Endothelial cell of umbilical vein (primary cell): ENCODE results near the gene TWF2. TPM values are rescaled to one million over a fixed set of nuclear protein-coding genes. Genes with fewer than 3 reads are reported as not detected.

Experiments
- BruUV-seq: library from RNA; stranded (reverse); fragments of 400-500 nt; replicated peaks from 2 replicates; lab custom pipeline; 2021; lab: Mats Ljungman, UMichigan
- CTCF ChIA-PET: fragments of 300-600, 350-600 bp; sonication (Branson Sonifier 250); formaldehyde crosslinking; loops from one replicate; lab custom pipeline; 2021; ENCODE audit warnings: antibody characterized with exemption, inconsistent platforms; lab: Charles Lee
- POLR2A ChIA-PET: fragments of 300-600, 350-600 bp; sonication (Branson Sonifier 250); formaldehyde crosslinking; loops from one replicate; lab custom pipeline; 2021; ENCODE audit warnings: antibody characterized with exemption, inconsistent platforms; lab: Charles Lee
- DNase-seq: peaks from one replicate; pipeline ENCODE4 v3.0.0-alpha.2; 2011; ENCODE audit warnings: low read depth, low spot score
- FAIRE-seq: peaks from 2 replicates; lab custom pipeline; 2011; peaks lifted over from hg19 to GRCh38; lab: Jason Lieb, UNC
- H2AFZ ChIP-seq: 2 replicates; pipeline ENCODE4 v1.6.0; 2012; ENCODE audit warnings: low read depth, low read length, control low read depth, inconsistent platforms
- H3K27ac ChIP-seq: 2 replicates; pipeline ENCODE4 v1.5.1; 2011; ENCODE audit warnings: low read depth, mild to moderate bottlenecking, control low read depth, low read length, moderate library complexity; ENCODE audit not compliant: insufficient read depth
- H3K27me3 ChIP-seq, 2 experiments: 2 replicates each; pipeline versions ENCODE4 v1.6.0 to v1.6.1; 2011; ENCODE audit warnings: low read length in 2 of 2, mixed read lengths in 1 of 2; ENCODE audit not compliant: control insufficient read depth in 2 of 2, insufficient read depth in 2 of 2
- H3K36me3 ChIP-seq, 2 experiments: 2 replicates in 1 of 2; 3 replicates in 1 of 2; pipeline ENCODE4 v1.5.1; 2011; ENCODE audit warnings: low read length in 2 of 2, mild to moderate bottlenecking in 1 of 2, moderate library complexity in 1 of 2; ENCODE audit not compliant: control insufficient read depth in 2 of 2, insufficient read depth in 2 of 2; ENCODE audit errors: extremely low read depth in 1 of 2
- H3K4me1 ChIP-seq: 3 replicates; pipeline ENCODE4 v1.5.1; 2011; ENCODE audit warnings: mild to moderate bottlenecking, low read length; ENCODE audit not compliant: control insufficient read depth, insufficient read depth; ENCODE audit errors: extremely low read depth
- H3K4me2 ChIP-seq: 2 replicates; pipeline ENCODE4 v1.6.1; 2011; ENCODE audit warnings: low read length, control low read depth, mixed read lengths; ENCODE audit not compliant: insufficient read depth
- H3K4me3 ChIP-seq, 3 experiments: fragments of 200-600 bp in 1 of 3; sonication (generic), shearing (Covaris generic) in 1 of 3; replicated peaks in 1 of 3; 2 replicates each; pipeline ENCODE4 v1.5.1; 2011 to 2016; ENCODE audit warnings: control low read depth in 3 of 3, low read length in 3 of 3, mild to moderate bottlenecking in 2 of 3, inconsistent platforms in 1 of 3, low read depth in 1 of 3, moderate library complexity in 1 of 3; ENCODE audit not compliant: insufficient read depth in 1 of 3
- H3K79me2 ChIP-seq: 2 replicates; pipeline ENCODE4 v1.6.0; 2012; ENCODE audit warnings: low read length, inconsistent platforms; ENCODE audit not compliant: control insufficient read depth, insufficient read depth
- H3K9ac ChIP-seq: replicated peaks from 2 replicates; pipeline ENCODE3; 2011; ENCODE audit warnings: low read length, control low read depth; ENCODE audit not compliant: insufficient read depth; ENCODE audit errors: extremely low read depth
- H3K9me1 ChIP-seq: replicated peaks from 3 replicates; pipeline ENCODE4 v1.6.0; 2011; ENCODE audit warnings: mild to moderate bottlenecking, low read length; ENCODE audit not compliant: control insufficient read depth, insufficient read depth; ENCODE audit errors: extremely low read depth
- H3K9me3 ChIP-seq: replicated peaks from 2 replicates; pipeline ENCODE4 v1.5.1; 2012; ENCODE audit warnings: low read length, inconsistent platforms; ENCODE audit not compliant: control insufficient read depth, insufficient read depth
- H4K20me1 ChIP-seq: replicated peaks from 2 replicates; pipeline ENCODE3; 2011; ENCODE audit warnings: mild to moderate bottlenecking, low read length; ENCODE audit not compliant: control insufficient read depth, insufficient read depth; ENCODE audit errors: extremely low read depth
- CTCF ChIP-seq, 2 donors: IDR thresholded peaks; 1 replicate in 1 of 2; 2 replicates in 1 of 2; pipeline ENCODE4 v1.5.1; 2011; ENCODE audit warnings: low read length in 2 of 2, mild to moderate bottlenecking in 2 of 2, moderate library complexity in 2 of 2, control low read depth in 1 of 2, inconsistent platforms in 1 of 2, low read depth in 1 of 2; ENCODE audit not compliant: insufficient read depth in 1 of 2; ENCODE audit errors: extremely low read depth in 1 of 2
- EZH2 ChIP-seq: IDR thresholded peaks from 2 replicates; pipeline ENCODE4 v1.6.1; 2012; ENCODE audit warnings: borderline replicate concordance, low read depth, mild to moderate bottlenecking, moderate library complexity, low read length, inconsistent platforms; ENCODE audit not compliant: severe bottlenecking
- FOS ChIP-seq: IDR thresholded peaks from 2 replicates; pipeline ENCODE4 v1.6.1; 2011; ENCODE audit warnings: mild to moderate bottlenecking, low read length, moderate library complexity, borderline replicate concordance; ENCODE audit not compliant: insufficient read depth
- GATA2 ChIP-seq: IDR thresholded peaks from 2 replicates; pipeline ENCODE4 v1.7.0; 2011; ENCODE audit warnings: low read depth, mild to moderate bottlenecking, moderate library complexity, mixed read lengths, low read length; ENCODE audit not compliant: insufficient read length, insufficient read depth
- JUN ChIP-seq: IDR thresholded peaks from 2 replicates; pipeline ENCODE4 v1.6.1; 2011; ENCODE audit warnings: borderline replicate concordance, low read depth; ENCODE audit not compliant: insufficient read length, insufficient read depth
- MYC ChIP-seq: IDR thresholded peaks from one replicate; pipeline ENCODE4 v1.6.1; 2011; ENCODE audit warnings: mild to moderate bottlenecking, low read depth, low read length
- POLR2A ChIP-seq: IDR thresholded peaks from 2 replicates; pipeline ENCODE4 v1.6.1; 2012; ENCODE audit warnings: low read depth, mild to moderate bottlenecking, control low read depth, low read length
- POLR2AphosphoS5 ChIP-seq: IDR thresholded peaks from 2 replicates; pipeline ENCODE4 v1.6.1; 2012; ENCODE audit warnings: low read depth, mild to moderate bottlenecking, control low read depth, low read length, moderate library complexity; ENCODE audit not compliant: insufficient read depth
- dilution Hi-C: fragments of 300-500 bp; cut with MboI; formaldehyde crosslinking; loops from one replicate; pipeline ENCODE4 v1.15.0; 2019; ENCODE audit warnings: low sequenced_read_pairs; ENCODE audit not compliant: extremely low pct_ligation_motif_present
- intact Hi-C: fragments of 100-400 bp; cut with micrococcal nuclease; formaldehyde crosslinking; loops from one replicate; pipeline ENCODE4 v1.10.0; 2022
- polyA plus RNA-seq, 4 experiments: library from polyadenylated mRNA; depleted of rRNA in 3 of 4; stranded (reverse) in 3 of 4; unstranded in 1 of 4; fragments of >200 nt; gene quantifications; 2 replicates each; pipeline versions ENCODE4 v1.2.1 to v1.2.3, GENCODE V29; 2011 to 2012; ENCODE audit warnings: missing spikeins in 1 of 4
- total RNA-seq: library from RNA; stranded (reverse); gene quantifications from 2 replicates; pipeline ENCODE4 v1.2.3, GENCODE V29; 2021
- TF ChIP-seq, protein P1 (sequence below): IDR thresholded peaks from 2 replicates; pipeline ENCODE4 v1.6.1; 2011; ENCODE audit not compliant: insufficient read depth, insufficient read length

Gene TWF2
- total and polyA plus RNA-seq, 2 donors (not counting 3 experiments of a cell fraction or from before 2014, with no cell fraction given) = 82.9 to 134 TPM

- Histone ChIP-seq H4K20me1 (no peaks in the 10 kb centered on the region), H3K9me3 (no peaks in the 10 kb centered on the region), H3K27me3 (no peaks in the 10 kb centered on the region), H3K4me3 (no peak overlapping the region), H3K4me2 (no peak overlapping the region), H3K9me1 (no peaks in the 10 kb centered on the region), H3K27ac (no peak overlapping the region), H3K79me2 (peaks cover 28% of the 10 kb centered on the region), H2AFZ (no peak overlapping the region), H3K9ac (no peak overlapping the region), H3K4me1 (peaks cover 11% of the 10 kb centered on the region), H3K36me3 (peaks cover 14 to 27% of the 10 kb centered on the region in 2 experiments)
- dilution Hi-C loops = no loop called here
- TF ChIP-seq POLR2A (no peak), GATA2 (no peak), CTCF (IDR thresholded peaks at IDR 0.05; ENCODE audit: extremely low read depth in 1 of 2, insufficient read depth in 1 of 2, low read depth in 1 of 2, low read length in 2 of 2) (no peak), POLR2AphosphoS5 (no peak), EZH2 (no peak), JUN (no peak), FOS (no peak), MYC (no peak)
- TF ChIP-seq, protein P1, sequence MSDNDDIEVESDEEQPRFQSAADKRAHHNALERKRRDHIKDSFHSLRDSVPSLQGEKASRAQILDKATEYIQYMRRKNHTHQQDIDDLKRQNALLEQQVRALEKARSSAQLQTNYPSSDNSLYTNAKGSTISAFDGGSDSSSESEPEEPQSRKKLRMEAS = no peak
- no TSS peak for BruUV-seq
- intact Hi-C loops = no loop called here
- FAIRE-seq (no peak), DNase-seq (no peak)
- ChIA-PET POLR2A (no interaction called here), CTCF (interaction anchor here (1.2 to 5.3 kb wide), 9 partner anchors 13 to 152 kb away, joined by 3 to 91 read pairs (median 15); partner anchors contain the start of gene WDR82)
Measured at GRCh38 chr3:52233108-52233591, 5.8 kb downstream of the TWF2 start.
